GM12892 (cell line): ENCODE results near the gene KCTD12.

Experiments used
- POLR2A ChIP-seq: IDR thresholded peaks from 2 replicates; pipeline ENCODE4 v1.6.1; 2011; ENCODE audit warnings: low read depth, low read length, control low read depth
- POLR2AphosphoS5 ChIP-seq: IDR thresholded peaks from 2 replicates; pipeline ENCODE4 v1.6.1; 2011; ENCODE audit warnings: low read depth, low read length, control low read depth
- TAF1 ChIP-seq: IDR thresholded peaks from 2 replicates; pipeline ENCODE4 v1.6.1; 2011; ENCODE audit warnings: low read depth, mild to moderate bottlenecking, control low read depth, low read length, borderline replicate concordance

DNA sequence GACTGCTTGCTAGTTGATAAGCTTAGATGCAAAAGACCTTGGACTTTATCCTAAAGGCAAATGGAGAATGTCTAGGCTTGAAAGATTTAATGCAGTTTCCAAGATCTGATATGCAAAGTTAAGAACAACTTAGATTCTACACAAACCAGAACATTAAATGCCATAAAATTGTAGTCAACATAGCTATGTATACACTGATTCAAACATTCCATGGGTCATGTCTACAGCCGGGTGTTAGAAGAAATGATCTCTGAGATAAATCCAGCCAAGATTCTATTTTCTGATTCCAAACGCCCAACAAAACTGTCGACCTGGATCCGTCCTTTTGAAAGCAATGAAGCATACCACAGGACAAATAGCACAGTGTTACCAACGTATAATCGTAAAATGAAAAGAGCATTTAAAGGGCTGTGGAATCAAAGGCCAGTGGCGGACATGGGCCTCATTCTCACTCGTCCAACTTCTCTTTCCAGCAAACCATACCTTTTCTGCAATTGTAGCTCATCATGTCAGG lies 52.7 kb downstream of the KCTD12 start:
- no peak for TF ChIP-seq POLR2A
- no peak for TF ChIP-seq POLR2AphosphoS5
- TF ChIP-seq TAF1 = no peak
